ENCODE data around the gene CBX3.
"Not testable (repeated sequence)": the region's sequence is repeated elsewhere in the genome, so short reads cannot be mapped to it uniquely, and the experiment has no call there.

The CBX3 gene

DNA sequence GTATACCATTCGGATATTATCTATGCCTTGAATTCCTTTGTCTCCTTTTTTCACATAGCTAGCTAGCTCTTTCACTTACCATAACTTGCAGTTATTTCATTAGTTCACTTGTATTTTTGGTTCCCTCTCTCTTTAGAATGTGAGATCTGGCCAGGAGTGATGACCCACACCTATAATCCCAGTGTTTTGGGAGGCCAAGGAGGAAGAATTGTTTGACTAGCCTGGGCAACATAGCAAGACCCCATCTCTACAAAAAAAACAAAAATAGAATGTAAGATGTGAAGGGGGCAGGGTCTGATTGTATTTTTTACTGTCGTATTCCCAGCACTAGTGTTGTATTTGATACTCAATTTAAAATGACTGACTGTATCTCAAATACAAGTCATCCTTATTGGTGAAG lies 29.9 kb upstream of the CBX3 start:
- DNase-seq = no peak

DNA sequence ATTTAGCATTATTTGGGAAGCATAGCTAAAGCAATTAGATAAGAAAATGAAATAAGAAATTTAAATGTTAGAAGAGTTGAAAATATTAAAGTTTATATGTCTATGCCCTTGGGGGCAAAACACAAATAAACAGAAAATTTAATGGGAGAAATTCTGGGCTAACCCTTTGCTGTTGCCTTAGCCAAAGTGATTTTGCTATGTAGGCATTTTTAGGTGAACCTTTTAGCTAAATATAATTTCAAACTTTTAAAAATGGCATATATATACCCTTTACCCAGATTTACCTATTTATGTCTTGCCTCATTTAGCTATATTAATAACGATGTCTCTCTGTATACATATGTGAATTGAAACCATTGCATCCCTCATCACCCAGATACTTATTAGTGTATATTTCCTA lies 29.5 kb upstream of the CBX3 start:
- DNase-seq = no peak

DNA sequence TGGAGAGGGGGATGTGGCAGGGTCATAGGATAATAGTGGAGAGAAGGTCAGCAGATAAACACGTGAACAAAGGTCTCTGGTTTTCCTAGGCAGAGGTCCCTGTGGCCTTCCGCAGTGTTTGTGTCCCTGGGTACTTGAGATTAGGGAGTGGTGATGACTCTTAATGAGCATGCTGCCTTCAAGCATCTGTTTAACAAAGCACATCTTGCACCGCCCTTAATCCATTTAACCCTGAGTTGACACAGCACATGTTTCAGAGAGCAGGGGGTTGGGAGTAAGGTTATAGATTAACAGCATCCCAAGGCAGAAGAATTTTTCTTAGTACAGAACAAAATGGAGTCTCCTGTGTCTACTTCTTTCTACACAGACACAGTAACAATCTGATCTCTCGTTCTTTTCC lies 25.6 kb upstream of the CBX3 start:
- not testable (repeated sequence) for DNase-seq

DNA sequence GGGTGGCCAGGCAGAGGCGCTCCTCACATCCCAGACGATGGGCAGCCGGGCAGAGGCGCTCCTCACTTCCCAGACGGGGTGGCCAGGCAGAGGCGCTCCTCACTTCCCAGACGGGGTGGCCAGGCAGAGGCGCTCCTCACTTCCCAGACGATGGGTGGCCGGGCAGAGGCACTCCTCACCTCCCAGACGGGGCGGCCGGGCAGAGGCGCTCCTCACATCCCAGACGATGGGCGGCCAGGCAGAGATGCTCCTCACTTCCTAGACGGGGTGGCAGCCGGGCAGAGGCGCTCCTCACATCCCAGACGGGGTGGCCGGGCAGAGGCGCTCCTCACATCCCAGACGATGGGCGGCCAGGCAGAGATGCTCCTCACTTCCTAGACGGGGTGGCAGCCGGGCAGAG lies 24.8 kb upstream of the CBX3 start:
- DNase-seq = not testable (repeated sequence)

DNA sequence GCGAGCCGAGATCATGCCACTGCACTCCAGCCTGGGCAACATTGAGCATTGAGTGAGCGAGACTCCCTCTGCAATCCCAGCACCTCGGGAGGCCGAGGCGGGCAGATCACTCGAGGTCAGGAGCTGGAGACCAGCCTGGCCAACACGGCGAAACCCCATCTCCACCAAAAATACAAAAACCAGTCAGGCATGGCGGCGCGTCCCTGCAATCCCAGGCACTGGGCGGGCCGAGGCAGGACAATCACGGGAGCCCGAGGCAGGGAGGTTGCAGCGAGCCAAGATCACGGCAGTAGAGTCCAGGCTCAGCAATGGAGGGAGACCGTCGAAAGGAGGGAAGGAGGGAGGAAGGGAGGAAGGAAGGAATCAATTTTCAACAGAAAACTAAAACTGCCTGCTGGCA lies 24.3 kb upstream of the CBX3 start:
- DNase-seq = not testable (repeated sequence)

DNA sequence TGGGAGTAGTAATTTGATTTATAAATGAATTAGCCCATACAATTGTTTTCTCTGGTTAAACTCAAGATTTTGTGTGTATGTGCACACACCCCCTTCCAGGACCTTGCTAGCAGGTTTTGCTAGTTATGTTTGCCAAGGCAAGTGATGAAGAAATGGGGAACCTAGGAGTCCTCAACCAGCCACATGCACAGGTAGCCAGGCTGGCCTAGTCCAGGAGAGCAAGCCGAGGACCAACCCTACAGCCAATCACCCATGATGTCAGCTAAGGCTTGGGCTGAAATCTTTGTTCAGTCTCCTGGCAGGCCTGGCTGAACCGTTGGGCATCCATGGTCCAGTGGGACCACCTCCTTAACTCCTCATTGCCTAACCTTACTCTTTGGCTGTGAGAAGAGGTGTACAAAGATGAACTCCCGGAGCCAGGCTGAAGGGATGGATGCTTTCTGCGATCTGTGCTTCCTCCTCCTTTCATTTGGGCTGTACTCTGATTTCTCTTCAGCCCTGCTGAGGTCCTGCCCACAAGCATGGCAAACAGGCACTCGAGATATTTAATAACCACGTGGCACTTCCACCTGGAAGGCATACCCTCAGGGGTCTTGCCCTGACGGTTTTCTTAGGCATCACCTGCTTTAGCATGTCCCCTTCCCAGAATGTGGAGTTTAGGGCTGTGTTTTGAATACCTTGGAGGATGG lies 23.1 kb upstream of the CBX3 start:
- DNase-seq = no peak

DNA sequence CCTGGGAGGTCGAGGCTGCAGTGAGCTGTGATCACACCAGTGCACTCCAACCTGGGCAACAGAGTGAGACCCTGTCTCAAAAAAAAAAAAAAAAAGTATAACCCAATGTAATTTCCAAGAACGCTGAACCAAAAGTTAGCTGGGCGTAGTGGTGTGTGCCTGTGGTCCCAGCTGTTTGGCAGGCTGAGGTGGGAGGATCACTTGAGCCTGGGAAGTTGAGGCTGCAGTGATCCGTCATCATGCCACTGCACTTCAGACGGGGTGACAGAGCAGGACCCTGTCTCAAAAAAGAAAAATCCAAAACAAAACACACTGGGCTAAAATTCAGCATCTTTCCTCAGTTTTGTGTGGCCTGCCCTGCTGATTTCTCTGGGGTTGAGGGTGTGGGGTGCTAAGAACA lies 22.1 kb upstream of the CBX3 start:
- DNase-seq = no peak

DNA sequence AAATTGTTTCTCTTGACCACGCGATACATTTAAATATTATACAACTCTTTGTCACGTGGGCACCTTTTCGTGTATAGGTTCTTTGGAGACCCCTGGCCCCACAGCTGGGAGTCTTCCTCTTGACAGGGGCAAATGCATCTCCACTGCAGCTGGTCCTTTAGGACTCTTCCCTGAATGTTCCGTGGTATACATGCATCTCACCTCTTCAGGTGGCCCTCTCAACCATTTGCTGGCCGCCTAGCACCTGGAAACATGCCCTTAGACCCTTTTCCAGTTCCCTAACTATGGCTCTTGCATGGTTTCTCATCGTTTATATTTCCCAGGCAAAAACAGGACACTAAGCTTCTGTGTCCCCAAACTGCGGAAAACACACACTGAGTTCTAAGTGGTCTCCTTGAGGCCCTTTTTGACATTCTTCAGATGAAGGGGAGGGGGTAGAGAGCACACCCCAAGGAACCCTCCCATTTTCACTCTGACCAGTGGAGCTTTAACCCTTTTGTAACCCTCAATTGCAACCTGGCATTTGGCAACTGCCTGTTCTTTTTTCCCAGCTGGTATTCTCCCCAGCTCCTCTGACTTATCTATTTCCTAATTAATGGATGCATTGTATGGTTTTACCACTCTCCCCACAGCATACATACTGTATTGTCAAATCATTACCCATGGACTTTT lies 21.6 kb upstream of the CBX3 start:
- DNase-seq = no peak

DNA sequence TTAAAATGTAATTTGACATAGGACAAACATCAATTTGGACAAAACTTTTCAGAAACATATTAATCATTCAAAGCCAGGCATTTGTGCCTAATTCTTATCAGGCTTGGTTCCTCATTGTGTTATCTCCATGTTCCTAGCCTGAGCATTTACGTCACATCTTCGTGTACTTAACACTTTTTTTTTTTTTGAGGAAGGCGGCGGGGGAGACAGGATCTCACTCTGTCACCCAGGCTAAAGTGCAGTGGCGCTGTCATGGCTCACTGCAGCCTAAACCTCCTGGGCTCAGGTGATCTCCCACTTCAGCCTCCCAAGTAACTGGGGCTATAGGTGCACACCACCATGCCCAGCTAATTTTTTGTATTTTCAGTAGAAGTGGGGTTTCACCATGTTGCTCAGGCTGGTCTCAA lies 20.8 kb upstream of the CBX3 start:
- no peak for DNase-seq

DNA sequence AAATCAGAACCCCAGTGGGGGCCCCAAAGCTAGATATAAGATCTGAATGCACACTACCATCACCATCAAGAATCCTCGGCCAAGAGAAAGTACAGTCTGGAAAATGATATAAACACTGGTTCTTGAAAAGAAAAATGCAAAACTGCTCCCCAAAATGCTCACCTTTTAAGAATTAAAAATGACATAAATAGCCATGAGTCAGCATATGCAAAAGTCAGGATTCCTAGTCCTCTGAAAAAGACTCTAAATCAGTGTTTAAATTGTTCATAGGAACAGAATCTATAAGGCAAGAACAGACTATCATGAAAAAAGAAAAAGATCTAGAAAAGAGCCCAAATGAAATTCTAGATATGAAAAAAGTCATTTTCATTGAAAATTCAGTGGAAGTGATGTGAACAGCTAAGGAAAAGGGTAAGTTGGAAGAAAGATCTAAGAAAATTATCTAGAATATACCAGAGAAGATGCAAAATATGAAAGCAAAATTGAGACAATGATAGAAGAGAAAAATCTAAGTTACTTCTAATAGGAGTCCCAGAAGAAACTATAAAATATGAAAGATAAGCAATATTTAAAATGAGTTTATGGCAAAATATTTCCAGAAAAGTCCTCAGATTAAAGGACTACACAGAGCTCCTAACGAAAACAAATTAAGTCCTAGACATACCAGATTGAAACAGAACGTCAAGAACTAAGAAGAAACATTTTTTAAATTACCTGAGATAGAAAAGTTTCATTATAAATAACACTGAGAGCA lies 19.9 kb upstream of the CBX3 start:
- no peak for DNase-seq

DNA sequence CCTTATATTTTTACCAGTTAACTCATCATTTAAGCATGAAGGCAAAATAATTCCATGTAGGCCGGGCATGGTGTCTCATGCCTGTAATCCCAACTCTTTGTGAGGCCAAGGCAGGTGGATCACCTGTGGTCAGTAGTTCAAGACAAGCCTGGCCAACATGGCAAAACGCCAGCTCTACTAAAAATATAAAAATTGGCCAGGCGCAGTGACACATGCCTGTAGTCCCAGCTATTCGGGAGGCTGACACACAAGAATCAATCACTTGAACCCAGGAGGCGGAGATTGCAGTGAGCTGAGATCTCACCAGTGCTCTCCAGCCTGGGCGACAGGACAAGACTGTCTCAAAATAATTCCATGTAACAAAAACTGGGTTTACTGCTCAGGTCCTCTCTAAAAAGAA lies 19.3 kb upstream of the CBX3 start:
- DNase-seq = no peak

DNA sequence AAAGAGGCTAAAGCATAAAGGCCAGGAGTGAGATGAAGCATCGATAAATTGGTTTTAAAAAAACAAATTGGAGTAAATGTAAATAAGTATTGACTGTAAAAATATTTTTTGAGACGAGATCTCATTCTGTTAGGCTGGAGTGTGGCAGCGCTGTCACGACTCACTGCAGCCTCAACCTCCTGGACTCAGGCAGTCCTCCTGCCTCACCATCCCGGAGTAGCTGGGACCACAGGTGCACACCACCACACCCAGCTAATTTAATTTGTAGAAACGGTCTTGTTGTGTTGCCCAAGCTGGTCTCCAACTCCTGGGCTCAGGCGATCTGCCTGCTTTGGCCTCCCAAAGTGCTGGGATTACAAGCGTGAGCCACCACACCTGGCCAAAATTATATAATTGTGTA lies 18.8 kb upstream of the CBX3 start:
- no peak for DNase-seq

DNA sequence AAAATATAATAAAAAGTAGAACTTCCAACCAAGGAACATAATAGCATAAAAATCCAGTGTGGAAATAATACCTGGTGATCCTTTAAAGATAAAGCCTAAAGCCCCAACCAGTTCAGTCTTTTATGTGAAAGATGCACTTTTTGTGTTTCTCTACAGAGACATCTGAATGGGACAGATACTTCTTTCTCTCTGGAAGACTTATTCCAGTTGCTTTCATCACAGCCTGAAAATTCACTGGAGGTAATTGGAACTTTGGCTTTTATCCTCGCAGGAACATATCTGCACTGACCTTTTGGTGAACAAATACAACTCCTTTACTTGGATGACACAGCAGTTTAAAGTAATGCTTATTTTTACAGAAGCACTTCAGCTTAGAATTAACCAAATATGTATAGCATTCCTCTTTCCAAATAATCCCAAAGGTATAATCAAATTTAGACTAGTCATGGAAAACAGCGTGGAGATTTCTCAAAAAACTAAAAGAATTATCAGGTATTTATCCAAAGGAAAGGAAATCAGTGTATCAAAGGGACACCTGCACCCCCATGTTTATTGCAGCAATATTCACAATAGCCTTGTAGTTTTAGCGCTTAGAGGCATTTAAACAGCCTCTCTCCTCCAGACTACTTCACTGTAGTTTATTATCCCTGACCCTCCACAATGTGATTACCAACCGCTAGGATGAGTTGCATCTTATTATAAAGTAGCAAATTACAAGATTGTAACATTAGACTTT lies 17.8 kb upstream of the CBX3 start:
- DNase-seq = no peak

DNA sequence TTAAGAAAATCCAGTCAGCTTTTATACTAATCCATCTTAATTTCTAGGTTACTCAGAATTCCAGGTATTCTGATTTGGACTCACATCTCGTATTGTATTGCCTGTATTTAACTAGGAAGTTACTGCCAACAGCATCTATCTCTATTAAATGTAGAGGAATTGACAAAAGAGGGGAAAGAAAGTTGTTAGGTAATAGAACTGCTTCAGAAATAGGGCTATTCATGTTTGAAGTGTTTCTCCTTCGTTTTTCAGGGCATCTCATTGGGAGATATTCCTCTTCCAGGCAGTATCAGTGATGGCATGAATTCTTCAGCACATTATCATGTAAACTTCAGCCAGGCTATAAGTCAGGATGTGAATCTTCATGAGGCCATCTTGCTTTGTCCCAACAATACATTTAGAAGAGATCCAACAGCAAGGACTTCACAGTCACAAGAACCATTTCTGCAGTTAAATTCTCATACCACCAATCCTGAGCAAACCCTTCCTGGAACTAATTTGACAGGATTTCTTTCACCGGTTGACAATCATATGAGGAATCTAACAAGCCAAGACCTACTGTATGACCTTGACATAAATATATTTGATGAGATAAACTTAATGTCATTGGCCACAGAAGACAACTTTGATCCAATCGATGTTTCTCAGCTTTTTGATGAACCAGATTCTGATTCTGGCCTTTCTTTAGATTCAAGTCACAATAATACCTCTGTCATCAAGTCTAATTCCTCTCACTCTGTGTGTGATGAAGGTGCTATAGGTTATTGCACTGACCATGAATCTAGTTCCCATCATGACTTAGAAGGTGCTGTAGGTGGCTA lies 17.1 kb upstream of the CBX3 start:
- not testable (repeated sequence) for DNase-seq

DNA sequence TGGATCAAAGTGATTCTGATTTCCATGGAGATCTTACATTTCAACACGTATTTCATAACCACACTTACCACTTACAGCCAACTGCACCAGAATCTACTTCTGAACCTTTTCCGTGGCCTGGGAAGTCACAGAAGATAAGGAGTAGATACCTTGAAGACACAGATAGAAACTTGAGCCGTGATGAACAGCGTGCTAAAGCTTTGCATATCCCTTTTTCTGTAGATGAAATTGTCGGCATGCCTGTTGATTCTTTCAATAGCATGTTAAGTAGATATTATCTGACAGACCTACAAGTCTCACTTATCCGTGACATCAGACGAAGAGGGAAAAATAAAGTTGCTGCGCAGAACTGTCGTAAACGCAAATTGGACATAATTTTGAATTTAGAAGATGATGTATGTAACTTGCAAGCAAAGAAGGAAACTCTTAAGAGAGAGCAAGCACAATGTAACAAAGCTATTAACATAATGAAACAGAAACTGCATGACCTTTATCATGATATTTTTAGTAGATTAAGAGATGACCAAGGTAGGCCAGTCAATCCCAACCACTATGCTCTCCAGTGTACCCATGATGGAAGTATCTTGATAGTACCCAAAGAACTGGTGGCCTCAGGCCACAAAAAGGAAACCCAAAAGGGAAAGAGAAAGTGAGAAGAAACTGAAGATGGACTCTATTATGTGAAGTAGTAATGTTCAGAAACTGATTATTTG lies 16.3 kb upstream of the CBX3 start:
- no peak for DNase-seq

DNA sequence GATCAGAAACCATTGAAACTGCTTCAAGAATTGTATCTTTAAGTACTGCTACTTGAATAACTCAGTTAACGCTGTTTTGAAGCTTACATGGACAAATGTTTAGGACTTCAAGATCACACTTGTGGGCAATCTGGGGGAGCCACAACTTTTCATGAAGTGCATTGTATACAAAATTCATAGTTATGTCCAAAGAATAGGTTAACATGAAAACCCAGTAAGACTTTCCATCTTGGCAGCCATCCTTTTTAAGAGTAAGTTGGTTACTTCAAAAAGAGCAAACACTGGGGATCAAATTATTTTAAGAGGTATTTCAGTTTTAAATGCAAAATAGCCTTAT lies 15.7 kb upstream of the CBX3 start:
- DNase-seq = no peak

DNA sequence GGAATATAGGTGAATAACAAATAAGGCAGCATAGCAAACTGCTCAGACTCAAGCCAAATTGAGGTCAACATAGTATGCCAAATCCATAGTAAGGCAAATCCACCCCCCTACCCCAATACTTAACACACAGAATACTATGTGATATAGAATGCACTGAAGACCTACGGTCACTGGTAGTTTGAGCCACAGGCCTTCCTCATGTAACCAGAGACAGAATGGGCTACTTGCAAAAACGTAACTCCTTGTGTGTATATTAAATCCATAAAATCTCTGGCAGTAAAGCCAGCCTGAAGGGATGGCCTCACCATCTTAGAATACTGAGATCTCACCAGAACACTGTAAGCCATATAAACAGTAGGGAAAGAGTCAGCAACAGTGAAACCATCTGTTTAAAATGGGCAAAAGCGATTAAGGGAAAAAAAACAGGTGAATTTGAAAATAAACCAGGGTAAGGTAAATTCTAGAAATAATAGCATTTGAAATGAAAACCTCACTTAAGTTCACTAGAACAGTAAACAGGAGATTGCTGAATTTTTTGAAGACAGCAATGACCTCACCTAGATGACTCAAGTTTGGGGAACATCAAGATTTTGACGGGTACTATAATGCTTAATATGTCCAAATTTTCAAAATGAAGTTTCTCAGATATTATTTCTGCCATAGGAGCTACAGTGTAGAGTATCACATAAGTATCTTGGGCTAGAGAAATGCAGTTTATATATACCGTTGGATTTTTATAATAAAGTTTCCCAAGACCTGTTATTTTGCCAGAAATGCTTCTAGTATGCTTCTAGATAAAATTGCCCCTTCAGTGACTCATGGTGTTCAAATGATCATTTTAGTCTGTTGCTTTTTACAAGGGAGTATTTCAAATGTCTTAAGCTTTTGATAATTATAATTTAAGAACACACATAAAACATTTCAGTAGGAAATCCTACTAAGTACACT lies 14.9 kb upstream of the CBX3 start:
- DNase-seq = no peak

DNA sequence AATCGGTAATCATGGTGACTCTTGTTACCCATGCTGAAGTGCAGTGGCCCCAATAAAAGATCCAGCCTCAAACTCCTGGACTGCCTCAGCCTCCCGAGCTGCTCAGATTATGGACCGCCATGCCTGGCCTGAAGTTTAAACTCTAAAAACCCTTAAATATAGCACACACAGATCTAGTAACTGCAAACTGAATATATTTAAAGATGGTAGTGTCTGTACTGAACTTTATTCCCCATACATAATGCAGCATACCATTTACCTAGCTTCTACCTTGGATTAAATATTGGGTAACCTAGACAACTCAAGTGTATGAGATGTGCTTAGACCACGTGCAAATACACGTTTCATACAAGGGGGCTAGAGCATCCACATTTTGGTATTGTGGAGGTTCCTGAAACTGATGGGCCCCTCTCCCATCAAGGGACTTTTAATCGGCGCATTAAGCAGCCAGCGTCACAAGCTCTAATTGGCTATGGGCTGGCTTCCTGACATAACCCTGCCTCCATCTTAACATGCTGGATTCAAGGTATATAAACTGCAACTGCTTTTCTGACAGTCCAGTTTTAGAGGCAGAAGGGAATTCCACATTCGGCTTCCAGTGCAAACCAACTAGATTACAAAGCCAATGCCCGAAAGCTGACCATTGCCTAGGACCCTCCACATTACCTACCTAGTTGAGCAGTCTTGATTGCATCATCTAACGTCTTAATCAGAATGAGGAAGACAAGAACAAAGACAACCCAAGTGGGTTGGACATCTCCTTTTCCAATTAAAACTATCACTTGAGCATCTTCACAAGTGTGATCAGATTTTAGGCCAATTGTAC lies 14.0 kb upstream of the CBX3 start:
- DNase-seq = no peak

DNA sequence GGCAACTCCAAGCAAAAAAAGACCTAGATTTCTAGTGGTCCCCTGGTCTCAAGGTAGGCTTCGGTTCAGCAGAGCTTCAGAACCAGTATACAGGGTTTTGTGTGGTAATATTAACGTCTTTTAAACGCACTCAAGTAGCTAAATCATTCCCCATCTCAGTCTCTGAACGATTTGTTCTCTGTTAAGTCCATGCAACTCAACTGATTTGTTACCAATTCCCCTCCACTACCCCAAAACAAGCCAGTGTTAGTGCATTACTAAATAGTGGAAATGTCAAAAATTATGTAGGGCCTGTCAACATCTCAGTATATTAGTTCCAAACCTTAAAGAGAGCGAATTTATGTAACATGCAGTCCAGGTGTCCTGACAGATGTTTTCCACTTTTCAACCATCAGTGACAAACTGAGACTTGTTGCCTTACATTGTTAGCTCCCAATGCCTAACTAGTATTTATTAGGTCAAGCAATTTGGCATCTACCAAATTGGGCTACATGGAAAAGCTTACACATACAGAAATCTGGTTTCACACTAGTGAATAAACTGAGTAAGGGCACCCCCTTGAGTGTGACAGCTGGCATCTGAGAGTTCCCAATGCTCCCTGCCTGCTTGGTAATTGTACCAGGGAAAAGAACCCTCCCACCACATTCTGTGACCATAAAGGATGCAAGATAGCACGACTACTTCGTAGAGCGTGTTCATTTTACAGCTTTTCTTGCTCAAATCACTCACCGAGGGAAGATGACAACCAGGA lies 13.2 kb upstream of the CBX3 start:
- no peak for DNase-seq

Measured in activated effector memory CD4-positive, alpha-beta T cell treated with anti-CD3 and anti-CD28 coated beads, Interleukin-2, amount 50 U/mL, for 16 hours (primary cell).